Measurements from ENCODE around the gene SLC25A30. TPM values are rescaled to one million over a fixed set of nuclear protein-coding genes. Genes with fewer than 3 reads are reported as not detected.

The SLC25A30 gene
- 150 TPM for total RNA-seq
- long read RNA-seq, transcript SLC25A30-204 (10 exons, 3,670 nt): major isoform, 18 of 36 reads
- long read RNA-seq, partial matches to known transcripts: 6 of 36 reads
- long read RNA-seq, other reads (novel, unspliced or antisense): 12 of 36 reads

DNA sequence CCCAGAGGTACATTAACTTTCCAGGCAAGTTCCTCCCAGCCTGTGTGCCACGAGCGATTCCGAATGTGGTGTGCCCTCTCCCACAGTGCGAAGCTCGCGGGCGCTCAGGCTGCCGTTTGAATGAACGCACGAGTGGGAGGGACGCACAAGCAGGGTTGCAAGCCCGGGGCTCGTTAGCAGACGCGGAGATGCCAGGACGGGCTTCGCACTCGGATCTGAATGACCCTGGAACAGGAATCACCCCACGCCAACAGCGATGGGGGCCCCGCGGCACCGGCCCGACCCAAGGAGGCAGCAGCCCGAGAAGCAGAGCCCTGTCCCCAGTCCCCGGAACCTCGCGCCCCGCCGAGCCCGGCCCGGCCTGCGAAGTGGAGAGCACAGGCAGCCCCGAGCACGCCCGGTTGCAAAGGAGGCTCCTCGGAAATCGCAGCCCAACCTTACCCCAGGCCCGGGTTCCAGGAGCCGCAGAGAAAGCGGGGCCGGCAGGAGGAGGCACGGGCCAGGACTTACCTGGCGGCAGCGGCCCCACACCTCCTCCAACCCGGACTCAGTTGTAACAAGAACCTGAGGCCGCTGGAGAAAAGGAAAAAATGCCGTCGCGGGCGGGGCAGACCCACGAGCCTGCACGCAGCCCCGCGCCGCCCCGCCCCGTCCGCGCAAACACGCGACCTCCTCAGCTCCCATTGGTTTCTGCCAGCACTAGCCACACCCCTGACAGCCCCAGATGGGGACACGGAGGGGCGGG is at the start of gene SLC25A30:
SLC25A30 (minus strand) TSS at position 584 of the 745 bp plus-strand sequence. CDS start 6,948 bp downstream, outside the sequence.
- ATAC-seq (peak; percentile 99), DNase-seq (ENCODE audit: missing footprints) (peak; percentile 98)
- intact Hi-C loops (cut with DNase I): loop anchor here (2.0 kb wide), 1 partner anchor 47 kb away; the partner anchor contains the start of gene COG3

DNA sequence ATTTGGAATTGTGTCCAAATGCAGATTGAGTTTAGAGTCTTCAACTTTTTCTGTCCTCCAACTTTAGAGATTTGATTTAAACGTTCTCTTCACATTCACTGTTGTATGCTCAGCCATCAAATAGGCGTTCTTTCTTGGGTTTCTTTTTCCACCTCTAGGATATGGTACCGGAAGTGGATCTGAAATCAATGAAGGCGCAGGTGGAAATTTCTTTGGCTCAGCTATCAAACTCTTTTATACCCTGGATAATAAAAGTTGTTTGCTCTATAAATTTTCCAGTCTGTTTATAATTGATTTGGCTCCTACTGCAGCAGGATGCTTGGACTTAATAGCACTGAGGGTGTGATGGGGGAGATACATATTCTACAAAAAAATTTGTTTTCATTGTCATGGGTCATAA is 48.2 kb upstream of the SLC25A30 start:
- ATAC-seq: no peak
- intact Hi-C loops (cut with DNase I): loop anchor here (10.0 kb wide), 1 partner anchor 122 kb away; the partner anchor contains the start of gene TPT1
- DNase-seq (ENCODE audit: missing footprints): no peak

DNA sequence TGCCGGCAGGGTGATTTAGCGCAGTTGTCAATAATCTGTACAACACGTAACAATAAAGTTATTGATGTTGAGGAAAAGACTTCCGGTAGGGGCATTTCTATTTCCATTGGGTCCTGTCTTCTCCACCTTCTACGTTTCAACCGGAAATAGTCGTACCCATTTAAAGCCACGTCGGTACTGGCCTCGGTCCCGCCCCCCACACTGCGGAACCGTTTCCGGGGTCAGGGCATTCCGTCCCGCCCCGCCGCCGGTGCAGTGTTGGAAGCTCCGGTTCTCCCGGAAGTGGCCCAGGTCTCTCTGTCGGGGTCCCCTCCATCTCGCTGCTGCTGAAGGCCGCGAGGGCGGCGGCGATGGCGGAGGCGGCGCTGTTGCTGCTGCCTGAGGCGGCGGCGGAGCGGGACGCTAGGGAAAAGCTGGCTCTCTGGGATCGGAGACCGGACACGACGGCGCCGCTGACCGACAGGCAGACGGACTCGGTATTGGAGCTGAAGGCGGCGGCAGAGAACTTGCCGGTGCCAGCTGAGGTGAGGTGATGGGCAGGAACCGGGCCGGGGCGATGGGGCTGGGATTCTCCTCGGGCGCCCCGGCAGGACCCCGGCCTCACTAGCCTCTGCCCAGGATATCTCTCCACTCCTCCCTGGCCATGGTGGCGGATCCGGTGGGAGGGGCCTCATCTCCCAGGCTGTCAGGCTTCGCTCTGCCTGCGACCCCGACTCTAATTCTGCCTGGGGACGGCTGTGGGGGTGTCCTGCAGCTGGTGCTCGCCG is 46.7 kb upstream of the SLC25A30 start, which contains the start of gene COG3:
COG3 (plus strand) TSS at position 253 of the 767 bp plus-strand sequence; CDS start at position 351, 98 bp downstream.
- intact Hi-C loops (cut with DNase I): loop anchor here (1.0 to 10.0 kb wide), 4 partner anchors 25 to 120 kb away; partner anchors contain the start of genes SLC25A30 and TPT1
- DNase-seq (ENCODE audit: missing footprints): peak; percentile 97
- peak; percentile 99 for ATAC-seq

DNA sequence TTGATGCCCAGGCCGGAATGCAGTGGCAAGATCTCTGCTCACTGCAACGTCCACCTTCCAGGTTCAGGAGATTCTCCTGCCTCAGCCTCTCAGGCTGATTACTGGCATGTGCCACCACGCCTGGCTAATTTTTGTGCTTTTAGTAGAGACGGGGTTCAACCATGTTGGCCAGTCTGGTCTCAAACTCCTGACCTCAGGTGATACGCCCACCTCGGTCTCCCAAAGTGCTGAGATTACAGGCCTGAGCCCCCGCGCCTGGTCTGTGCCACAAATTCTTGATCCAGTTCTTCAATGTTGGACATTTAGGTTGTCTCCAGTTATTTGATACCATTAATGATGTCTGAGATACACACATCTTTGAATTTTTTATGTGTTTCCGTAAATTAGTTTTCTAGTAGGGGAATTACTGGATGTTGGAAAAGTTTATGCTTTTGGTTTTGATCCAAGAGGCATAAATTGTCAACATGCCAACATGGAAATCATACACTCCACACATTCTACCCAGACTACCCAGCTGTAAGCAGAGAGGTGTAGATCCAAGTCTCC is 46.0 kb upstream of the SLC25A30 start:
- intact Hi-C loops (cut with DNase I): loop anchor here (1.0 to 10.0 kb wide), 4 partner anchors 24 to 119 kb away; partner anchors contain the start of genes SLC25A30 and TPT1
- ATAC-seq (no peak), DNase-seq (ENCODE audit: missing footprints) (no peak)

GRCh38 chr13:45456196-45456972 is 38.2 kb upstream of the SLC25A30 start:
- DNase-seq (ENCODE audit: missing footprints): no peak
- intact Hi-C loops (cut with DNase I): no loop called here
- no peak for ATAC-seq

DNA sequence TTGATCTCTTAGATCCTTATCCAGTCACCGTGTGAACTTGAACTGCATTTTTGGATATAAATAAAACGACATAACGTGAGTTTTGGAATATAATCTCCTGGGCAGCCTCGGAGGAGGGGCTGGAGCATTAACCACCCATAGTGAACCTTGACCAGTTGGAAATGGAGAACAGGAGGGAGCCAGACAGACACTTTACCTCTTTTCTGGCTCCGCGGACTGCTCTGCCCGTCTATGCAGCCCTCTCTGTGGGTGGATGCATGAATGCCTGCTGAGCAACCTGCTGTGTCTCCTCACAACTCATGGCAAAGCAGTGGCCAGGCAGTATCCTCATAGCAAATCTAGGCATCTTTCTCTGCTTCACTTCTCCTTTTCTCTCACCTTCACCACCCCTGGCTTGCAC is 36.0 kb upstream of the SLC25A30 start:
- intact Hi-C loops (cut with DNase I): no loop called here
- no peak for DNase-seq (ENCODE audit: missing footprints)
- ATAC-seq: no peak

DNA sequence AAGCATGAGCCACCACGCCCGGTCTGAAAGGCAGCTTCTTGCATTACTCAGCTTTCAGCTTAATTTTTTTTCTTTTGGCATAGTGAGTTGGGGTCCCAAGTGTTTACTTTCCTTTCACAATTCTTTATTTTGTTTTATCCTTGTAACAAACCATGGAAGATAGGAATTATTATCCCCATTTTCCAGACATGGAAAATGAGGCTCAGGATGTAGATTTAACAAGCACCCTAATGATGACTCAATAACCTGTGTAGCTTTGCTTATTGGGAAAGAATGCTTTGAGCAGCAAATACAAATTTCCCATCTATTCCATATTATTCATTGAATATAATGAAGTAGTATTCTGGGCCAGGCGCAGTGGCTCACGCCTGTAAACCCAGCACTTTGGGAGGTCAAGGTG is 33.1 kb upstream of the SLC25A30 start:
- DNase-seq (ENCODE audit: missing footprints): no peak
- ATAC-seq: no peak
- intact Hi-C loops (cut with DNase I): no loop called here

DNA sequence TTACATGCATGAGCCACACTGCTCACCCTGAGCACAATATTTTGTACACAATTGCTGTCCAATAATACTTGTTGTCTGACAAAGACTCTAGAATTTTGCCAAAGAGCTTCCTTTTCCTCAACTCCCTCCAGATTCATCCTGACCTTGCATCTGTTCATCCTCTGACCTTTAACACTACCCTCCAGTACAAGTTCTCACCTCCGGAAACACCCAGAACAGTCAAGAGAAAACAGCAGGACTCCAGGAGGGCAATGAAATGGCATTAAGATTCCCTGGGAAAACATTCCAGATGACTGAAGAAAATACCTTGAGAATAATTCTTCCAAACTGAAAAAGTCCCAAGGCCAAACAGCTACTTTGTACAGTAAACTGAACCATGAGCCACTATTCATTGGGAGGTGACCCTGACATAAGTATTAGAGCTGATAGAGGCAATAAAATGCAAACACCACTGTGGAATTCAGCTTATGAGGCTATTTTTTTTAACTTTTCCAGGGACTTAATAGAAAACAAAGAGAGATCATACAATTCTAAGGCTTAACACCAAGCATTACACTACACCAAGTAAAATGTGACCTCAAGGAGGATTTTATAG is 30.9 kb upstream of the SLC25A30 start:
- ATAC-seq (no peak), DNase-seq (ENCODE audit: missing footprints) (no peak)
- intact Hi-C loops (cut with DNase I): no loop called here

DNA sequence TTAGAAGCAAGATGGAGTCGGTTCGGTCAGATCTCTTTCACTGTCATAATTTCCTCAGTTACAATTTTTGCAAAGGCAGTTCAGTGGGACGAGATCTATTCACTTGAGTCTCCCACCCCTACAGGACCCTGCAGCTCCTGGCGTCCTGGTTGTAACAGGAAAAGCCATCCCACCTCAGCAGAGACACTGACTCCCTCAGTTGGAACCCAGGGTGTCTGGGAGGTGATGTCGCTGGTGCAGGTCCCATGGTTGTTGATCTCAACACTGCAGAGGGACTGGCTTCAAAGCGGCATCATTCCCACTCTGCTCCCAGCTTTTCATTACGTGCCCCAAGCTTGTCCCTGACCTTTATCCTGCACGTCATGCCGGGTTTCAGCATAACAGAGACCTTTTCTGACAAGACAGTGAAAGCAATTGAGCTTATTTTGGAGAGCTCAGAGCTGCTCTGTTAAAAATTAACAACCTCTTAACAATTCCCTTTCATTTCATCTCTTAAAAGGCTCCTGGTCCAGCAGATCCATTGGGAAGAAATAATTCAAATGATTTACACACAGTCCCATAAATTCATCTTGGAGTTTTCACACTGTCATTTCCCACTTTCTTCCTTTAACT is 29.0 kb upstream of the SLC25A30 start:
- DNase-seq (ENCODE audit: missing footprints) (no peak), ATAC-seq (no peak)
- intact Hi-C loops (cut with DNase I): no loop called here

GRCh38 chr13:45446181-45446580 is 28.0 kb upstream of the SLC25A30 start:
- ATAC-seq: no peak
- intact Hi-C loops (cut with DNase I): no loop called here
- DNase-seq (ENCODE audit: missing footprints): no peak

GRCh38 chr13:45445053-45445452 is 26.9 kb upstream of the SLC25A30 start:
- no peak for ATAC-seq
- intact Hi-C loops (cut with DNase I): no loop called here
- DNase-seq (ENCODE audit: missing footprints): no peak

DNA sequence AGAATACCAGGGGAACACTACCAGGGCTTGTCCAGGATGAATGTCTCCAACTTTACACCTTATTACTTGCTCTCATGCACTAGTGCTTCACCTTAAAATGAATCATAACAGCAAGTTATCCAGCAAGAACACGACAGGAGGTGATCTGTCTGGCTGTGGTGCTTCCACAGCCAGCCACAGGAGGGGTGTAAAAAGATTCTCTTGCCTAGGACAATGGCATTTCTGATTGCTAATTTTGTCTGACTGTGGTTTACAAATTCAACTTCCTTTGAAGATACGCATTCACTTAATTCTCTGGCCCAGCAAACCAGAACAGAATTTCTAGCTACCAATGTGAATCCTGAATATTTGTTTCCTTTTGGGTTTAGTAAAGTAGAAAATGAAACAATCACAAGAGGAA is 23.5 kb upstream of the SLC25A30 start:
- intact Hi-C loops (cut with DNase I): no loop called here
- DNase-seq (ENCODE audit: missing footprints) (no peak), ATAC-seq (peak; percentile 42)

DNA sequence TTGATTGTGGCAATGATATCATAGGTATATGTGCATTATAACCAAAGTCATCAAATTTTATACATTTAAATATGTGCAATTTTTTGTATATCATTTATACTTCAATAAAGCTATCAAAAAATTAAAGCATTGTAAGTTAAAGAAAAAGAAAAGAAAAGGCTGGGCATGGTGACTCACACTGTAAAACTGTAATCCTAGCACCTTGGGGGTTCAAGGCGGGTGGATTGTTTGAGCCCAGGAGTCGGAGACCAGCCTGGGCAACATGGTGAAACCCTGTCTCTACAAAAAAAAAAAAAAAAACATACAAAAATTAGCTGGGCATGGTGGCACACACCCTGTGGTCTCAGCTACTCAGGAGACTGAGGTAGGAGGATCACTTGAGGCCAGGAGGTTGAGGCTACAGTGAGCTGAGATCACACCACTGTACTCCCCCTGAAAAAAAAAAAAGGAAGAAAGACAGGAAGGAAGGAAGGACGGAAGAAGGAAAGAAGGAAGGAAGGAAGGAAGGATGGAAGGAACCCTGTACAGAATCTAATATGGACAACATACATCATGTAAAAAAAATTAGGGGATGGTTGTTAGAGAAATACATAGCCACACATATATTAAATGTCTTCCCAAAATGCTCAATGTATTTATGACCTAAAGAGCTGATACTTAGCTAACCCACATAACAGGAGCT is 21.7 kb upstream of the SLC25A30 start:
- ATAC-seq: no peak
- intact Hi-C loops (cut with DNase I): loop anchor here (1.0 kb wide), 1 partner anchor 24 kb away; the partner anchor contains the start of gene COG3
- DNase-seq (ENCODE audit: missing footprints): no peak

- no peak for DNase-seq (ENCODE audit: missing footprints)
- intact Hi-C loops (cut with DNase I): no loop called here
- no peak for ATAC-seq
Measured at GRCh38 chr13:45439008-45439407, 20.8 kb upstream of the SLC25A30 start.

- no peak for ATAC-seq
- intact Hi-C loops (cut with DNase I): no loop called here
- no peak for DNase-seq (ENCODE audit: missing footprints)
Measured at GRCh38 chr13:45437947-45438346, 19.8 kb upstream of the SLC25A30 start.

DNA sequence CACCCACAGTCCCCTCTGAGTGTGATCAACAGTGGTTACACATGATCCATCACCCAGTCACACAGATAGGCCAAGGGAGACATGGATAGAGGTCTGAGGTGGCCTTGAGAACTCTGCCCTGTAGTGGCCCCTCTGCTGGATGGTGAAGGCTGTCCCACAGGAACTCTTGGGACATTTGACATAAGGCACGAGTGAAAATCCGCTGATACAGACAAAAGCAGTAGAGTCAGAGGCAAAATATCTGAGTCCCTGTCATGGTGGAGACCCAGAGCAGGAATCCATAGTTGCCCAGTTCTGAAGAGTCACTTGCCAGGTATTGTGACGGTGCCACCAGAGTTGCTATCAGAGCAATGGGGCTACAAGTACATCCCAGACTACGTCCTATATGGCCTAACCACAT is 18.8 kb upstream of the SLC25A30 start:
- DNase-seq (ENCODE audit: missing footprints) (no peak), ATAC-seq (no peak)
- intact Hi-C loops (cut with DNase I): no loop called here

GRCh38 chr13:45436332-45436731 is 18.2 kb upstream of the SLC25A30 start:
- no peak for DNase-seq (ENCODE audit: missing footprints)
- no peak for ATAC-seq
- intact Hi-C loops (cut with DNase I): no loop called here
